AG20443 (cell line): ENCODE measurements around the gene CGN.
A peak's percentile ranks its signal among the peaks of the same experiment; 100 is the strongest.

Experiments
- DNase-seq: peaks from one replicate; pipeline ENCODE4 v3.0.0; 2012; ENCODE audit warnings: low spot score, mixed read lengths

CGN gene

GRCh38 chr1:151553659-151554058 lies 42.5 kb downstream of the CGN start:
- DNase-seq, result peak; percentile 33

DNA sequence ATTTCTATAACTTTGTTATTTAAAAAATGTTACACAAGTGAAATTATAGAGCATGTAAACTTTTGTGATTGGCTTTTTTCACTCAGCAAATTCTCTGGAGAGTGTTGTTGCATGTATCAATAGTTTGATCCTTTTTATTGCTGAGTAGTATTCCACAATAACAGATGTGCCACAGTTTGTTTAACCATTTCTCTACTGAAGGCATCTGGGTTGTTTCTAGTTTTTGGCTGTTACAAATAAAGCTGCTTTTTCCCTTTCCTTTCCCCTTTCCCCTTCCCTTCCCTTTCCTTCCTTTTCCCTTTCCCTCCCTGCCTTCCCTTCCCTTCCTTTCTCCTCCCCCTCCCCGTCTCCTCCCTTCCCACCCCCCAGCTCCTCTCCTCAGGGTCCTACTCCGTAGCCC lies 44.9 kb downstream of the CGN start:
- DNase-seq, result no peak

- no peak for DNase-seq
These were observed 51.5 kb downstream of the CGN start for GRCh38 chr1:151562661-151563060.

DNA sequence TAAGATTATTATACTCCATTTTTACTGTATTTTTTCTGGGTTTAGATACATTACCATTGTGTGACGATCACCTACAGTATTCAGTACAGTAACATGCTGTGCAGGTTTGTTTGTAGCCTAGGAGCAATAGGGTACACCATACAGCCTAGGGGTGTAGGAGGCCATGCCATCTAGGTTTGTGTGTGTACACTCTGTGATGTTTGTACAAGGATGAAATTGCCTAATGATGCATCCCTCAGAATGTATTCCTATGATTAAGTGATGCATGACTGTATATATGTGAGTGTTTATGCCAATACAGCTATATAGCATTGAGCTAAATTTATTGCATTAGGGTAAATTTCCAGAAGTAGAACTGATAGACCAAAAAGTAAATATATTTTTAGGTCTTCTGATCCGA lies 52.2 kb downstream of the CGN start:
- no peak for DNase-seq

DNA sequence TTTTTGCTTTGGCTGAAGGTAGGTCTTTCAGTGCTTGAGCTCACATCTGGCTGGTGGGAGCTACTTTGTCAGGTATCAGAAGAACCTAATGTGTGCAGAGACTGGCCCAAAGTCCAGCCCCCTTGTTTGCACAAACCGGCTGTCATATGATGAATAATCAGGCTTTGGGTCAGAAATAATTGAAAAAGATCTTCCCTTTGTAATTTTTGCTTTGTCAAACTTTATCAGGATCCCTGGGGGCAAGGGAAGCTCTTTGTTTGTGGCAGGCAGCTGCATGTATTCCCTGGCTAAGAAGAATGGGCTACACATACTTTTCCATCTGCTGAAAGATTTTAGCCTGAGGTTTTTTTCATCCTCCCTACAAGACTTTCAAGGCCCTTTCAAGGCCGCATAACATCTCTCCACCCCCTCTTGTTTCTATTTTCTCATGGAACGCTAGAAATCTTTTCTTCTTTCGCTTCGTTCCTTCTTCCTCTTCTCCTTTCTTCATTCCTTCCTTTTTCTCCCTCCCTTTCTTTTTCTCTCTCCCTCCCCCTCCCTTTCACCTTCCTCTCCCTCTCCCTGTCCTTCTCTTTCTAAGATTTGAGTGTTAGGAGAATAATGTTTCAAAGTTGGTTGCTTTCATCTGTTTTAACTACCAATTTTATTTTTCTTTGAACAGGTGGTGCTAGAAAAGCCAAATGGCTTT lies 54.5 kb downstream of the CGN start:
- no peak for DNase-seq

GRCh38 chr1:151568626-151569088 lies 57.5 kb downstream of the CGN start:
- DNase-seq, result no peak

DNA sequence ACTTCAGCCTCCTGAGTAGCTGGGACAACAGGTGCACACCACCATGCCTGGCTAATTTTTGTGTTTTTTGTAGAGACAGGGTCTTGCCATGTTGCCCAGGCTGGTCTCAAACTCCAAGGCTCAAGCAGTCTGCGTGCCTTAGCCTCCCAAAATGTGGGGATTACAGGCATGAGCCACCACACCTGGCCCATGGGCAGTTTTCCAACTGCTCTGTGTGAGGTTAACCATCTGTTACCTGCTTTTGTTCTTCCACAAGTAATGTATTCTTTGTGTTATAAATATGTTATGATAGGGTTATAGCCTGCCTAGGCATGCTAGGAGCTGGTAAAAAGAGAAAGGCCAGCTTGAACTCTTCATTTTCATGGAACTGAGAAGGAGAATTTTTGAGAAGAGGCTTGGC lies 59.6 kb downstream of the CGN start:
- DNase-seq, result no peak

GRCh38 chr1:151574575-151575529 lies 63.7 kb downstream of the CGN start:
- peak; percentile 93 for DNase-seq

GRCh38 chr1:151577173-151577572 lies 66.0 kb downstream of the CGN start:
- no peak for DNase-seq

DNA sequence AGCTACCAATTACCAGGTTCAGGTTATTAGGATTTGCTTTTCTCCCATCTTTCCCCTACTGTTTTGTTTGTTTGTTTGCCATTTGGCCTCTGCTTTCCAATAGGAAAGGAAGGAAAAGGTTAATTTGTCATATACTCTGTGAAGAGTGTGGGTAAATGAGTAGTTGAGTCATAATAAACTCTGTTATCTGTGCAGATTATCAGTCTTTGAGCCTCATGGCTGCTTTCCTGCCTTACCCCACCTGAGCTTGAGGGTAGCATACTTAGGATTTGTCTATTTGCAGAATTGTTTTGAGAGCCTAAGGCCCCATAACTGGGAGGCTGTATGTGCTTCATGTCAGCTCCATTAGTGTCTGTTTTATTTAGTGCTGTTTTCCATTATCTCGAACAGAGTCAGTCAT lies 67.8 kb downstream of the CGN start:
- no peak for DNase-seq

GRCh38 chr1:151579436-151580225 lies 68.4 kb downstream of the CGN start:
- peak; percentile 51 for DNase-seq

DNA sequence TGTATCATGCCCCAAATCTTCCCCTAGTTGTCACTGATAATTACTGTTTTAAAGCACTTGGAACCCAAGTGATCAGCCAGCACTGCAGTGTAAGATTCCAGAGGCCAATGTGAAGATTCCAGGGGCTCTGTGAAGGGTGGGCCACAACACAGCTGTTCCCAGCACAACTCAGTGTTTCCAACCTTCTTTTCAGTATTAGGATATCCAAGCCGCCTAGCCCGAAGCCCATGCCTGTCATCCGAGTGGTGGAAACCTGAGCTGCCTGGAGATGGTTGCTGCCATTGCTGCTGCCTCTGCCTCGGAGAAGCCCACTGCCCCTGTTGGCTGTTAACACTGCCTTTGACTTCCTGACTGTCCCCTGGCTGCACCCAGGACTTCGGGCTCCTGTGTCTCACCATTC lies 70.3 kb downstream of the CGN start:
- no peak for DNase-seq

GRCh38 chr1:151581921-151582320 lies 70.7 kb downstream of the CGN start:
- no peak for DNase-seq

- no peak for DNase-seq
These were observed 72.6 kb downstream of the CGN start for GRCh38 chr1:151583796-151584195.

- DNase-seq, result no peak
These were observed 73.1 kb downstream of the CGN start for GRCh38 chr1:151584278-151584677.

DNA sequence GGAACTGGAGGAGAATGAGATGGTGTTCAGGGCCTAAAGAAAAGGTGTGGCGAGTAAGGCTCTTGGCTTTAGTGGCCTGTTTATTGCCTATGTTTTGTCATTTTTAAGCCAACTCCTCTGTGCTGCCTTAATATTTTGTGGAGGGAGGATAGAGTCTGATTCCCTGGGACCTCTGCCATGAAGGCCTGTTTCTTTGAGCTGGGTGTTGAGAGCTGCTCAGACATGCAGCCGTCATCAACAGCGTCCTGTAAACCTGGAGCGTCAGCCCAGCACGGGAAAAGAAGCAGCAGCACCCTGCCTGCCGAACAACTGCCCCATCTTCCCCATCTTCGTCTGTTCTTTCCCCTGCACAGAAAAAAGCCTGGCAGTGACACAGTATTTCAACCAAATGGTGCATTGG lies 73.6 kb downstream of the CGN start:
- no peak for DNase-seq

DNA sequence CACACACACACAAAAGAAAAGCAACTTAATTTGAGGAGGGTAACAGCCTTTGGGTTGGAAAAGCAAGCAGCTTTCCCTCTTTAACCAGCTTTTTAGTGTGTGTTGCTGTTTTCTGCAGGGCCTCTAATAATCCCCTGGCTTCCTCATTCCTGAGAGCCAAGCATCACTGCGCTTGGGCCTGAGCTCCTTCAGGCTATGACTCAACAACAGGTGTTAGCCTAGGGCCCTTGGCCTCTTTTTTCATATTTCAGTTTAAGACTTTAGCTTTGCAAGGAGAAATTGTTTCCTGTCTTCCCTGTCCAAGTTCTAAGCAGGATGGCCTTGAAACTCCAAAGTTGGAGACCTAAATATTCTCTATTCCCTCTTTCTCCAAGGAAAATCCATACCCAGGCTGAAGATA lies 74.4 kb downstream of the CGN start:
- DNase-seq, result no peak
